HEK293 (cell line): ENCODE data around the gene ELMO1.

Experiments used
- CTCF ChIP-seq: fragments of 450-650 bp; formaldehyde crosslinking; IDR thresholded peaks from 2 replicates; pipeline ENCODE4 v1.5.1; 2016; ENCODE audit warnings: missing biosample characterization, missing genetic modification characterization
- TCF7L2 ChIP-seq: IDR thresholded peaks from 2 replicates; pipeline ENCODE4 v1.6.1; 2011; ENCODE audit warnings: low read depth, mild to moderate bottlenecking, inconsistent platforms, low read length, moderate library complexity, borderline replicate concordance
- ZBTB6 ChIP-seq: fragments of 450-650 bp; formaldehyde crosslinking; IDR thresholded peaks from 2 replicates; pipeline ENCODE4 v1.5.1; 2017; ENCODE audit warnings: missing biosample characterization, missing genetic modification characterization
- ZNF18 ChIP-seq: fragments of 450-650 bp; formaldehyde crosslinking; IDR thresholded peaks from 2 replicates; pipeline ENCODE4 v1.5.1; 2016; ENCODE audit warnings: missing biosample characterization, missing genetic modification characterization
- ZNF354C ChIP-seq: fragments of 450-650 bp; formaldehyde crosslinking; IDR thresholded peaks from 2 replicates; pipeline ENCODE4 v1.5.1; 2016; ENCODE audit warnings: missing biosample characterization, missing genetic modification characterization, low read depth, borderline replicate concordance
- ZNF777 ChIP-seq: fragments of 450-650 bp; formaldehyde crosslinking; IDR thresholded peaks from 2 replicates; pipeline ENCODE4 v1.5.1; 2017; ENCODE audit warnings: missing biosample characterization, missing genetic modification characterization, borderline replicate concordance

GRCh38 chr7:36861656-36862055 is 587.0 kb downstream of the ELMO1 start:
- no peak for TF ChIP-seq CTCF (tag by site-specific recombination)
- no peak for TF ChIP-seq ZBTB6 (tag by site-specific recombination)
- no peak for TF ChIP-seq TCF7L2
- no peak for TF ChIP-seq ZNF777 (tag by site-specific recombination)
- TF ChIP-seq ZNF18, result no peak
- TF ChIP-seq ZNF354C, result no peak
